ENCODE data around the gene RMRP.
A peak's percentile ranks its signal among the peaks of the same experiment; 100 is the strongest.

Gene RMRP

DNA sequence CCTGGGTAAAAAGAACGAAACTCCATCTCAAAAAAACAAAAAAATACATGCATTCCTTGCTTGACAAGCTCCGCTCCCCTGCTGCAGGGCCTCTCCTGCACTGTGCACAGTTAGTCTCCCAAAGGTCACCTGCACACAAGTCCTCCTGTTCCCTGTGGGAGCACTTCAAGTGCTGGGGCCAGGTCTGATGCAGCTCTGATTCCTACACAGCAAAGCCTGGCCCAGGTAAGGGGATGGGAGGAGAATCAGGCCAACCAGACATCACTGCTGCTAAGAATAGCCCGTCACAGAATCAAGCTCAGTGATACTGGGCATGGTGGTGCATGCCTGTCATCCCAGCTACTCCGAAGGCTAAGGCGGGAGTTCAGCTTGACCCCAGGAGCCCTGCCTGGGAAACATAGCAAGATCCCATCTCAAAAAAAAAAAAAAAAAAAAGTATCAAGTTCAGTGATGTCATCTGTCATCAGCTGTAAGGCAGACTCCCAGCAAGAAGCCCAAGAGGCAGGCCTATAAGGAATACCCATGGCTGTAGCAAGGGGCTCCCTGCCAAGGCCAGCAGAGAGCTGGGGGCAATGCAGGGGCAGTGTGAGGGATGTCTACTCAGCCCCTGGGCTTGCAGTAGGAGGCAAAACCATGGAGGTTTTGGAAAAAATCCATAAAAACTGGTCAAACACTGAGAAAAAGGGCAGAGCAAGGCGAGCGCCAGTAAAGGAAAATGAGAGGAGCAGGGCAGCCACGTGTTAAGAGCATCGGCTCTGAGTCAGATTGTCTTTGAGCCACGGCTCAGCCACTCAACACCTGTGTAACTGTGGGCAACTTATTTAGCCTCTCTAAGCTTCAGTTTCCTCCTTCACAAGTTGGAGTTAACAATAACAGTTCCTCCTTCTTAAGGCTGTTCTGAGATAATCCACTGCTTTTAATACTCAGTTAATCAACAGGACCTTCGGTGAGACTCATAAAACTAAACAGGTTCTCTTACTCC, 28.7 kb upstream of the RMRP start:
- DNase-seq (ENCODE audit: low read depth): peak; percentile 73

DNA sequence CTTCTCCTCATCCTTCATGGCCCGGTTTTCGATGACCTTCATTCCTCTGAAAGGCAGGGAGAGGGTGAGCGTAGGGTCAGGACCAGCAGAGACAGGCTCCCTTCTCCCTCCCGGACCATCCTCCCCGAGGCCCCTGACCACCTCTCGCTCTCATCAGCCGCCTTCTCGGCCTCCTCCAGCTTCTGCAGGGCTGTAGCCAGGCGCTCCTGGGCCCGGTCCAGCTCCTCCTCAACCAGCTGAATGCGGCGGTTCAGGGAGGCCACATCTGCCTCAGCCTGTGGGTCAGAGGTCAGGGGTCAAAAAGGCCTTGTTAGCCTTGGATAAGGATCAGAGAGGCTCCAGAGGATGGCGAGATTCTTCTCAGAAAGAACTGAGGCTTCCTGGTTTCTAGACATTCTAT, 27.7 kb upstream of the RMRP start:
- DNase-seq (ENCODE audit: low read depth): no peak

DNA sequence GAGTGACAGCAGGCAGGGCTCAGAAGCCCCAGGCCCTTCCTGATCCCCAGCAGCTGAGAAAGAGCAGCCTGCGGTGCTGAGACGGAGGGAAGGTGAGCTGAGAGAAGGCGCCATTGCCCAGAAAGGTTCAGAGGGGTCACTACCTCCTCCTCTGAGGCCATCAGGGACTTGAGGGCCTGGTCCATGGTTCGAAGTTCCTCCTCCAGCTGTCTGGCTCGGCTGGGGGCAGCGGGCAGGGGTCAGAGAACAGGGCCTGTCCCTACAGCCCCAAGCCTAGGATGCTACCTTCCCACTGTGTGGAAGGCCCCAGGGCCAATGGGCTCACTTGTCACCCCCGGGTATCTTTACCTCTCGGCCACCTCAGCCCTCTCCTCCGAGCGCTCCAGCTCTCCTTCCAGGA, 27.1 kb upstream of the RMRP start:
- no peak for DNase-seq (ENCODE audit: low read depth)

DNA sequence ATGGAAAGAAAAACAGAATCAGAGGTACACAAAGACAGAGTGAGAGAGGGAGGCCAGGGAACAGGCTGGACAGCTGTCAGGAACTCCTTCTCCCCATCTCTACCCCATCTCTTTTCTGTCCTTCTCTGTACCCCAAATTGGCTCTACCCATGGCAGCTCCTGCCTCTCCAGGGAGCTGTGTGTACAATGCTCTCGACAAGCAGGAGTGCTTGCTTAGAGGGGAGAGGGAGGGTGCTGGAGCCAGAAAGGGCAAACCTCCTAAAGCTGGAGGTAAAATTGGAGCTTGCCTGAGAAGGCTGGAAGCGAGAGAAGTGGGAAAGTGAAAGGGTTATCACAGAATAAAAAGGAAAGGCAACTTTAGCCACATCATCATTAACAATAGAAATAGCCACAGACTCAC, 25.5 kb upstream of the RMRP start:
- no peak for DNase-seq (ENCODE audit: low read depth)

DNA sequence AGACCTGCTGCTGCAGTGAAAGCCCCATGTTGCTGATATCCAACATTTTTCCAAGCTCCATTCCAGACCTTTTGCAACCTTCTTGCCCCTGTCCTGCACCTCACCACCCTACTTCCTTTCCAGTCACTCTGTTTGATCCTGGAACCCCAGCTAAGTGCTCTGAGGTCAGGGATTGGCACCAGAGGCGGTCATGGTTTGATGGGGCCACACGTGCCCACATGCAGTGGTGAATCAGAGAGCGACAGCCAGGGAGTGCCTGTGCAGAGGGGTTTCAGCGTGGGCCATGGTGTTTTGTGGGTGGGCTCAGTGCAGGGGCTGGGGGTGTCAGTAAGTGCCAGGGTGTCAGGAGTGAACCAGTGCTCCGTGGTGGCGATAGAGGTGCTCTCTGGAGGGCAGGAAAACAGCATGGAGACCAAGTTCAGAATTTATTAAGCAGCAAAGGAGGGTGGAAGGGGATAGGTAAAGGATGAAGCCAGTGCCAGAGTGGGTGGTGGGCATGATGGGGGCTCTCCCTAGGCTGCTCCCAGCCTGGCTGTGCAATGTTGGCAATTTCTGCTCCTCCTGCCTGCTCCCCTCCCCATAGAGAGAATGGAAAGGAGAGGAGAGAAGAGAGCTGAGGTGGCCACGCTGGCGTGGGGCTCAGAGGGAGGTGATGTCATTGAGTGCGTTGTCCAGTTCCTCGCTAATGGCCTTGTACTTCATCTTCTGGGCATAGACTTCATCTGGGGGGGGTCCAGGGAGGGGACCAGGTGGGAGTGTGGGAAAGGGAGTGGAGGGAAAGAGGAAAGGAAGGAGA, 24.9 kb upstream of the RMRP start:
- no peak for DNase-seq (ENCODE audit: low read depth)

DNA sequence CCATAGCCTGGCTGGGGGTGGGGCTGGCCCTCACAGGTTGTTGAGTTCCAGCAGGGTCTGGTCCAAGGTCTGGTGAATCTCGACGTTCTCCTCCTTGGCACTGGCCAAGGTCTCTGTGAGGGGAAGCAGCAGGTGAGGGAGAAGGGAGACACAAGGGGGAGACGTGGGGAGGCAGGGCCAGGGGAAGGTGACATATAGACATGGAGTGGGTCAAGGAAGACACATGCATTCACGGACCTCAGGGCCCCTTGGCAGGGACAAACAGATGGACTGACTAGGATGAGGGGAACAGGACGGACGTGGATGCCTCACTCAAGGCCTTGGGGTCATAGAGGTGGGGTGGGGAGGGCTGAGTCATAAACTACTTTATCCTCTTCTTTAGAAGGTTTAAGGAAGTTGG, 24.2 kb upstream of the RMRP start:
- no peak for DNase-seq (ENCODE audit: low read depth)

DNA sequence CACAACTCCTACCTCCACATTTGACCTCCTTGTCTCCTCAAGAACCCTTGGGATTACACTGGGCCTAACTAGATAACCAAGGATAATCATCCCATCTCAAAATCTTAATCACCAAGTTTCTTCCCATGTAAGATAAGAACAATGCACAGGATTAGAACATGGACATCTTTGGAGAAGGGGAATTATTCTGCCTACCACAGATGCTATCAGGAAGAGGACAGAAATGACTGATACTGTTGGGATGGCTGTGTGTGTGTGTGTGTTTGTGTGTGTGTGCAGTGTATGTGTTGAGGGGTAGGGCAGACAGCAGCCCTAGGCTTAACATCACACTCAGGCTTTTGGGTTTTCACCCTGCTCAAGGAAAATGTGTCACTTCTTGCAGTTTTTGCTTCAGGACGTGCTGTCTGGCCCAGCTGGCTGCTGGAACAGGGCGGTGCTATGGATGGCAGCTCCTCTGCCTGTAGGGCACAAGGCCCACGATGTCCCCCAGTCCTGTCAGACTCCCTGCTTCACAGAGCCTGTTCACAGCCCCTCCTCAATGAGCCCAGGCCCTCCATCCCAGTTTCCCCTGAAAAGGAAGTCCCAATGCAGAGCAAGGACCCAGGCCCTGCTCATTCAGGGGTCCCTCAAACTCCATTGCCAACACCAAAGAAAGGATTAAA, 23.7 kb upstream of the RMRP start:
- no peak for DNase-seq (ENCODE audit: low read depth)

DNA sequence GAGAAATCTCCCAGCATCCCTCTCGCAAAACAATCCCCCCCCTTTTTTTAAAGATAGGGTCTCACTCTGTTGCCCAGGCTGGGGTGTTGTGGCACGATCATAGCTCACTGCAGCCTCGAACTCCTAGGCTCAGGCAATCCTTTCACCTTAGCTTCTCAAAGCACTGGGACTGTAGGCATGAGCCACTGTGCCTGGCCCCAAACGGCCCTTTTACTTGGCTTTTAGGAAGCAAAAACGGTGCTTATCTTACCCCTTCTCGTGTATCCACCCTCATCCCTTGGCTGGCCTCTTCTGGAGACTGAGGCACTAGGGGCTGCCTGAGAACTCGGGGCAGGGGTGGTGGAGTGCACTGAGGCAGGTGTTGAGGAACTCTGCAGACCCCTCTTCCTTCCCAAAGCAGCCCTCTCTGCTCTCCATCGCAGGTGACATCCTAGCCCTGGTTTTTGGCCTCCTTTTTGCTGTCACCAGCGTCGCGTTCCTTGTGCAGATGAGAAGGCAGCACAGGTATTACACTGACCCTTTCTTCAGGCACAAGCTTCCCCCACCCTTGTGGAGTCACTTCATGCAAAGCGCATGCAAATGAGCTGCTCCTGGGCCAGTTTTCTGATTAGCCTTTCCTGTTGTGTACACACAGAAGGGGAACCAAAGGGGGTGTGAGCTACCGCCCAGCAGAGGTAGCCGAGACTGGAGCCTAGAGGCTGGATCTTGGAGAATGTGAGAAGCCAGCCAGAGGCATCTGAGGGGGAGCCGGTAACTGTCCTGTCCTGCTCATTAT, 22.7 kb upstream of the RMRP start:
- no peak for DNase-seq (ENCODE audit: low read depth)

DNA sequence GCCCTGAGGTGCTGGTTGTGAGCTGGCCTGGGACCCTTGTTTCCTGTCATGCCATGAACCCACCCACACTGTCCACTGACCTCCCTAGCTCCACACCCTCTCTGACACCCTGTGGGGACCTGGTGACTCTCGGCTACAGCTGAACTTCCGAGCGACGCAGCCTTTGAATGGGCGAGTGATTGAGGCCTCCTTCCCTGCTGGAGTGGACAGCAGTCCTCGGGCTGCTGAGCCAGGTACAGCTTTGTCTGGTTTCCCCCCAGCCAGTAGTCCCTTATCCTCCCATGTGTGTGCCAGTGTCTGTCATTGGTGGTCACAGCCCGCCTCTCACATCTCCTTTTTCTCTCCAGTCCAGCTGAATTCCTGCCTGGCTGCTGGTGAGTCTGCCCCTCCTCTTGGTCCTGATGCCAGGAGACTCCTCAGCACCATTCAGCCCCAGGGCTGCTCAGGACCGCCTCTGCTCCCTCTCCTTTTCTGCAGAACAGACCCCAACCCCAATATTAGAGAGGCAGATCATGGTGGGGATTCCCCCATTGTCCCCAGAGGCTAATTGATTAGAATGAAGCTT, 22.0 kb upstream of the RMRP start:
- DNase-seq (ENCODE audit: low read depth): no peak

DNA sequence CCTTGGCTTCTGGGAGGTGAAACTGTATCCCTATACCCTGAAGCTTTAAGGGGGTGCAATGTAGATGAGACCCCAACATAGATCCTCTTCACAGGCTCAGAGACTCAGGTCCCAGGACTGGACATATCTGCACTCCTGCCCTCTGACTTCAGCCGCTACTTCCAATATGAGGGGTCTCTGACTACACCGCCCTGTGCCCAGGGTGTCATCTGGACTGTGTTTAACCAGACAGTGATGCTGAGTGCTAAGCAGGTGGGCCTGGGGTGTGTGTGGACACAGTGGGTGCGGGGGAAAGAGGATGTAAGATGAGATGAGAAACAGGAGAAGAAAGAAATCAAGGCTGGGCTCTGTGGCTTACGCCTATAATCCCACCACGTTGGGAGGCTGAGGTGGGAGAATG, 21.3 kb upstream of the RMRP start:
- DNase-seq (ENCODE audit: low read depth): no peak

DNA sequence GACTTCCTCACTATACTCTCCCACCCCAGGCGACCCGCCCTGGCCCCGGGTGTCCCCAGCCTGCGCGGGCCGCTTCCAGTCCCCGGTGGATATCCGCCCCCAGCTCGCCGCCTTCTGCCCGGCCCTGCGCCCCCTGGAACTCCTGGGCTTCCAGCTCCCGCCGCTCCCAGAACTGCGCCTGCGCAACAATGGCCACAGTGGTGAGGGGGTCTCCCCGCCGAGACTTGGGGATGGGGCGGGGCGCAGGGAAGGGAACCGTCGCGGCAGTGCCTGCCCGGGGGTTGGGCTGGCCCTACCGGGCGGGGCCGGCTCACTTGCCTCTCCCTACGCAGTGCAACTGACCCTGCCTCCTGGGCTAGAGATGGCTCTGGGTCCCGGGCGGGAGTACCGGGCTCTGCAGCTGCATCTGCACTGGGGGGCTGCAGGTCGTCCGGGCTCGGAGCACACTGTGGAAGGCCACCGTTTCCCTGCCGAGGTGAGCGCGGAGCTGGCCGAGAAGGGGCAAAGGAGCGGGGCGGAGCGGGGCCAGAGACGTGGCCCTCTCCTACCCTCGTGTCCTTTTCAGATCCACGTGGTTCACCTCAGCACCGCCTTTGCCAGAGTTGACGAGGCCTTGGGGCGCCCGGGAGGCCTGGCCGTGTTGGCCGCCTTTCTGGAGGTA, 18.0 kb upstream of the RMRP start:
- no peak for DNase-seq (ENCODE audit: low read depth)

DNA sequence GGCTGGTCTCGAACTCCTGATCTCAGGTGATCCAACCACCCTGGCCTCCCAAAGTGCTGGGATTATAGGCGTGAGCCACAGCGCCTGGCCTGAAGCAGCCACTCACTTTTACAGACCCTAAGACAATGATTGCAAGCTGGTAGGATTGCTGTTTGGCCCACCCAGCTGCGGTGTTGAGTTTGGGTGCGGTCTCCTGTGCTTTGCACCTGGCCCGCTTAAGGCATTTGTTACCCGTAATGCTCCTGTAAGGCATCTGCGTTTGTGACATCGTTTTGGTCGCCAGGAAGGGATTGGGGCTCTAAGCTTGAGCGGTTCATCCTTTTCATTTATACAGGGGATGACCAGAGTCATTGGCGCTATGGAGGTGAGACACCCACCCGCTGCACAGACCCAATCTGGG, 17.4 kb upstream of the RMRP start:
- DNase-seq (ENCODE audit: low read depth): no peak

DNA sequence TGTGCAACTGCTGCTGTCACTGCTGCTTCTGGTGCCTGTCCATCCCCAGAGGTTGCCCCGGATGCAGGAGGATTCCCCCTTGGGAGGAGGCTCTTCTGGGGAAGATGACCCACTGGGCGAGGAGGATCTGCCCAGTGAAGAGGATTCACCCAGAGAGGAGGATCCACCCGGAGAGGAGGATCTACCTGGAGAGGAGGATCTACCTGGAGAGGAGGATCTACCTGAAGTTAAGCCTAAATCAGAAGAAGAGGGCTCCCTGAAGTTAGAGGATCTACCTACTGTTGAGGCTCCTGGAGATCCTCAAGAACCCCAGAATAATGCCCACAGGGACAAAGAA, 16.2 kb upstream of the RMRP start:
- DNase-seq (ENCODE audit: low read depth): no peak

DNA sequence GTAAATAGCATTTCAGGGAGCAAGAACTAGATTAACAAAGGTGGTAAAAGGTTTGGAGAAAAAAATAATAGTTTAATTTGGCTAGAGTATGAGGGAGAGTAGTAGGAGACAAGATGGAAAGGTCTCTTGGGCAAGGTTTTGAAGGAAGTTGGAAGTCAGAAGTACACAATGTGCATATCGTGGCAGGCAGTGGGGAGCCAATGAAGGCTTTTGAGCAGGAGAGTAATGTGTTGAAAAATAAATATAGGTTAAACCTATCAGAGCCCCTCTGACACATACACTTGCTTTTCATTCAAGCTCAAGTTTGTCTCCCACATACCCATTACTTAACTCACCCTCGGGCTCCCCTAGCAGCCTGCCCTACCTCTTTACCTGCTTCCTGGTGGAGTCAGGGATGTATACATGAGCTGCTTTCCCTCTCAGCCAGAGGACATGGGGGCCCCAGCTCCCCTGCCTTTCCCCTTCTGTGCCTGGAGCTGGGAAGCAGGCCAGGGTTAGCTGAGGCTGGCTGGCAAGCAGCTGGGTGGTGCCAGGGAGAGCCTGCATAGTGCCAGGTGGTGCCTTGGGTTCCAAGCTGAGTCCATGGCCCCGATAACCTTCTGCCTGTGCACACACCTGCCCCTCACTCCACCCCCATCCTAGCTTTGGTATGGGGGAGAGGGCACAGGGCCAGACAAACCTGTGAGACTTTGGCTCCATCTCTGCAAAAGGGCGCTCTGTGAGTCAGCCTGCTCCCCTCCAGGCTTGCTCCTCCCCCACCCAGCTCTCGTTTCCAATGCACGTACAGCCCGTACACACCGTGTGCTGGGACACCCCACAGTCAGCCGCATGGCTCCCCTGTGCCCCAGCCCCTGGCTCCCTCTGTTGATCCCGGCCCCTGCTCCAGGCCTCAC, 15.6 kb upstream of the RMRP start, which contains the start of gene CA9:
CA9 (plus strand) TSS at position 797 of the 893 bp plus-strand sequence; CDS start at position 829, 32 bp downstream.
- DNase-seq (ENCODE audit: low read depth): no peak

DNA sequence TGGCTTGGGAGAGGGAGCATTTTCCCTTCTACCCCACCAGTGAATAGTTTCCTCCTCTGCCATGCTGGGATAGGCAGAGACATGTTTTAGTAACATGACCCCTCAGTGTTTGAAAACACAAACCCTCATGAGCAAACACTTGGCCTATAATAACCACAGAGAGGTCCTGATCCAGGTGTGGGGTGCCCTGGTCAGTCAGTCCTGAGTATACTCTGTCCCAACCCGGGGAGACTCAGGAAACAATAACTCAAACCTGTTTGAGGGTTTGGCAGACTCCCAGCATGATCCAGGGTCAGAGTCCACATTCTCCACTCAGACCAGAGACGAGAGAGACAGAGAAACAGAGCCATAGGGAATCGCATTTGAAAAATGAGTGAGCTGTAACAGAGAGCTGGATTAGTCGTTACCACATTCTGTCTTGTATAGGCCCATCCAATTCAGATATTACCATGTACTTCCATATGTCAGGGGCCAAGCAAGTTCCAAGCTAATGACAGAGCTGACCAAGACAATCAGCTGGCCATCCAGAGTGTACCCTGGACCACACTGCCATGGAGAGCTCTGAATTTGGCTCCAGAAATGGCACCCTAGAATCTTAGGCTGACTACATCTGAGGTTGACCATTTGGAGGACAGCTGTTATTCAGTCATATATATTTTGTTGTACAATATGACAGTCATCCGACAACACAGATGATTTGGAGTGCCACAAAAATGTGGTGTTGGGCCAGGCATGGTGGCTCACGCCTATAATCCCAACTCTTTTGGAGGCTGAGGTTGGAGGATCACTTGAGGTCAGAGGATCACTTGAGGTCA, 11.7 kb upstream of the RMRP start:
- DNase-seq (ENCODE audit: low read depth): no peak

DNA sequence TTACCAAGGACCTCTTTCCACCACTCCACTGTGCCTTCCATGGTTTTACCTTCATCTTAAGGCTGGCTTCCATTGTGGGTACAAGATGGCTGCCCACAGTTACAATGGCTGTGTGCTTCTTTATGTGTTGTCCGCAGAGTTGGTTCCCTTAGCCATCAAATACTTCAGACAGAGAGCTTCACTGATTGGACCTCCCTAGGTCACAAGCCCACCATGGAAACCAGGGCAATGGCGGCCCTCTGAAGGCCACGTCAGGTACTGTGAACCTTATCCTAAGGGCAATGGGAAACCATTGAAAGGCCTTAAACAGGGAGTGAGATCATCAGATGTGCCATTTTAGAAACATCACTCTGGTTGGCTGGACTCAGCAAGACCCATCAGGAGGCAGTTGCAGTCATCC, 10.1 kb upstream of the RMRP start:
- DNase-seq (ENCODE audit: low read depth): no peak

DNA sequence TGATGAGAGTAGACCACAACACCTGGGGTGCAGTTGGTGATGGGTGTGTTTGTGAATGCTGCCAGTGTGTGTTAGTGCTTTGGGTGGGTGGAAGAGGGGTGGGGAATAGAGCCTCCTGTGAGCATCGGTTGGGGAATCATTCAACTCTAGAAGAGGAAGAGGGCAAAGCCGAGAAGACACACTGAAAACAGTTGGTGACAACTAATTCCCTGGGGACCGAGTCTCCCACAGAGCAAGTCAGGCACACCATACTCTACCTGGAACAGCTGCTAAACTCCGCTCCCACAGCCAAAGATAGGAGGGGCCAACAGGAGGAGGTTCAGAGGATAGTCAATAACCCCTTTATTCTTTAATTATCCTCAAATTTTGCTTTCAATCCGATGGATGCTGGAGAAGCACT, 8.7 kb upstream of the RMRP start:
- DNase-seq (ENCODE audit: low read depth): no peak

DNA sequence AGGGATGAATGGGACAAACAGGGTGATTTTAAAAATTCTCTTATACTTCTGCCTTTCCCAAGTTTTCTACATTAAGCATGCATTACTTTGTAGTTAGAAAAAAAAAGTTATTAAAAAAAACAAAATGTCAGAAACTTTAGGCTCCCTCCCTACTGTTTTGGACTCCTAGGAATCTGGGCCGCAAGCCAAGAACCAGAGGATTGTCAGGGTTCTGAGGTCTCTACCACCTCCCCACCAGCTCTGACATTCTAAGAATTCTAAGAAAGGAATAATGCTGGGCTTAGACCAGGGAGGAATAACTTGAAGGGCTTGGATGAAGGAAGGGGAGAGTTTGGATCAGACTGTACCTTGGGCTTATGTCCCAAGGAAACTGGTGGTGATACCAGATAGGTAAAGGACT, 8.2 kb upstream of the RMRP start:
- no peak for DNase-seq (ENCODE audit: low read depth)

DNA sequence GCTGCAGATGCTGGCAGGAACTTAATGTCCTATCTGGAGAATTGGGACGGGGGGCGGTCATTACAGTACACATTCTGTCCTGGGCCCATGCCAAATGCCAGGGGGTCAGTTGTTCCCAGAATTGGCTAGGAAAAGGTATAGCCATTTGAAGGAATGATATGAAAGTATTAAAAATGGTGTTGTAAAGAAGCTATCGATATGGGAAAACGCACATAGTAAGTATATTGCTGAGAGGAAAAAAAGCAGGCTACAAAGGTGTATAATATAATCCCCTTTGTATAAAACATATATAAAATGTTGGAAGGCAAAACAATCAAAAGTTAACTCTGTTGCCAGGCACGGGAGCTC, 7.6 kb upstream of the RMRP start:
- DNase-seq (ENCODE audit: low read depth): no peak
